PC-3 (cell line): ENCODE data around the gene DHX16. TPM values are rescaled to one million over a fixed set of nuclear protein-coding genes. Genes with fewer than 3 reads are reported as not detected.

ENCODE experiments used
- ATAC-seq: fragments of 200-7000 bp; cut with Tn5 transposase; 2 replicates; pipeline ENCODE4 v1.9.1; 2020; ENCODE audit warnings: mild to moderate bottlenecking, moderate library complexity
- BruUV-seq: library from RNA; stranded (reverse); fragments of 400-500 nt; replicated peaks from 2 replicates; lab custom pipeline; 2021; lab: Mats Ljungman, UMichigan
- CTCF ChIA-PET: fragments of 300-600 bp; sonication (Branson Sonifier 250); formaldehyde crosslinking; loops from one replicate; lab custom pipeline; 2022; ENCODE audit warnings: antibody characterized with exemption; lab: Charles Lee
- POLR2A ChIA-PET: fragments of 300-600 bp; sonication (Branson Sonifier 250); formaldehyde crosslinking; loops from one replicate; lab custom pipeline; 2022; ENCODE audit warnings: antibody characterized with exemption; ENCODE audit not compliant: unreplicated experiment; lab: Charles Lee
- DNase-seq: peaks from one replicate; pipeline ENCODE4 v3.0.0-alpha.2; 2015
- H2AFZ ChIP-seq: fragments of 300-600 bp; sonication (generic); 2 replicates; pipeline ENCODE4 v1.6.0; 2016; ENCODE audit warnings: antibody characterized with exemption, low read length
- H3F3A ChIP-seq: fragments of 300-600 bp; sonication (generic); one replicate; pipeline ENCODE4 v1.6.0; 2017; ENCODE audit warnings: antibody characterized with exemption, low read length, control low read depth, mild to moderate bottlenecking; ENCODE audit not compliant: unreplicated experiment
- H3K27ac ChIP-seq: fragments of 300-600 bp; sonication (generic); 2 replicates; pipeline ENCODE4 v1.5.1; 2016; ENCODE audit warnings: mild to moderate bottlenecking, low read length
- H3K27me3 ChIP-seq: fragments of 300-600 bp; sonication (generic); 2 replicates; pipeline ENCODE4 v1.6.1; 2016; ENCODE audit warnings: low read length, mixed read lengths
- H3K36me3 ChIP-seq: fragments of 300-600 bp; sonication (generic); 2 replicates; pipeline ENCODE4 v1.6.1; 2016; ENCODE audit warnings: low read depth, mixed run types, low read length, mixed read lengths
- H3K4me1 ChIP-seq: fragments of 300-600 bp; sonication (generic); 2 replicates; pipeline ENCODE4 v1.5.1; 2016; ENCODE audit warnings: low read length; ENCODE audit not compliant: insufficient read depth
- H3K4me2 ChIP-seq: fragments of 300-600 bp; sonication (generic); 2 replicates; pipeline ENCODE4 v1.6.0; 2016; ENCODE audit warnings: low read length
- H3K4me3 ChIP-seq: fragments of 300-600 bp; sonication (generic); 2 replicates; pipeline ENCODE4 v1.5.1; 2016; ENCODE audit warnings: mild to moderate bottlenecking, low read length, mixed read lengths
- H3K79me2 ChIP-seq: fragments of 300-600 bp; sonication (generic); 2 replicates; pipeline ENCODE4 v1.6.1; 2017; ENCODE audit warnings: low read length, mixed read lengths
- H3K9ac ChIP-seq: fragments of 300-600 bp; sonication (generic); 2 replicates; pipeline ENCODE4 v1.6.0; 2016; ENCODE audit warnings: mild to moderate bottlenecking, low read length
- H3K9me2 ChIP-seq: fragments of 300-600 bp; sonication (generic); replicated peaks from 2 replicates; pipeline ENCODE4 v1.6.1; 2016; ENCODE audit warnings: mixed run types, low read length, mixed read lengths
- H3K9me3 ChIP-seq: fragments of 300-600 bp; sonication (generic); 2 replicates; pipeline ENCODE4 v1.6.1; 2016; ENCODE audit warnings: low read length, mixed read lengths
- H4K20me1 ChIP-seq: fragments of 300-600 bp; sonication (generic); 2 replicates; pipeline ENCODE4 v1.6.1; 2016; ENCODE audit warnings: low read length, mixed read lengths
- CTCF ChIP-seq: fragments of 300-600 bp; sonication (generic); conservative IDR thresholded peaks from 2 replicates; pipeline ENCODE4 v1.5.1; 2017; ENCODE audit warnings: antibody characterized with exemption, low read depth, mild to moderate bottlenecking, low read length
- EZH2 ChIP-seq: fragments of 300-600 bp; sonication (generic); IDR thresholded peaks from one replicate; pipeline ENCODE4 v1.6.1; 2017; ENCODE audit warnings: antibody characterized with exemption, mild to moderate bottlenecking, low read length; ENCODE audit not compliant: unreplicated experiment
- EZH2phosphoT487 ChIP-seq: fragments of 300-600 bp; sonication (generic); IDR thresholded peaks from 2 replicates; pipeline ENCODE4 v1.6.1; 2018; ENCODE audit warnings: mild to moderate bottlenecking, antibody characterized with exemption, low read length, borderline replicate concordance
- intact Hi-C: fragments of 100-400 bp; cut with micrococcal nuclease; formaldehyde crosslinking; loops from 2 replicates; pipeline ENCODE4 v1.9.0; 2023
- total RNA-seq: library from RNA; depleted of rRNA; stranded (reverse); fragments of >200 nt; gene quantifications from 2 replicates; pipeline ENCODE4 v1.2.3, GENCODE V29; 2014

Gene DHX16
- total RNA-seq, 1 experiment from 2014 or later = 50.0 TPM

- Histone ChIP-seq H3K4me1 (no peaks in the 10 kb centered on the region), H3F3A (no peaks in the 10 kb centered on the region), H3K9me2 (no peaks in the 10 kb centered on the region), H3K4me3 (no peak overlapping the region), H3K79me2 (no peaks in the 10 kb centered on the region), H2AFZ (no peak overlapping the region), H3K27me3 (no peaks in the 10 kb centered on the region), H3K36me3 (peaks cover 26% of the 10 kb centered on the region), H3K4me2 (no peak overlapping the region), H3K27ac (no peak overlapping the region), H3K9me3 (no peaks in the 10 kb centered on the region), H3K9ac (no peak overlapping the region), H4K20me1 (no peaks in the 10 kb centered on the region)
- DNase-seq = no peak
- intact Hi-C loops = no loop called here
- TF ChIP-seq EZH2 (no peak), CTCF (no peak), EZH2phosphoT487 (no peak)
- ChIA-PET CTCF (no interaction called here), POLR2A (no interaction called here)
- no TSS peak for BruUV-seq
- no peak for ATAC-seq
These were observed 36.5 kb upstream of the DHX16 start for GRCh38 chr6:30709101-30709868.

- CTCF ChIA-PET = no interaction called here
- H3K4me1 ChIP-seq = no peaks in the 10 kb centered on the region
- H4K20me1 ChIP-seq = no peaks in the 10 kb centered on the region
- no peaks in the 10 kb centered on the region for H3K9me3 ChIP-seq
- H3K9ac ChIP-seq = no peak overlapping the region
- H3K4me3 ChIP-seq = no peak overlapping the region
- POLR2A ChIA-PET = no interaction called here
- no peak overlapping the region for H2AFZ ChIP-seq
- no peak overlapping the region for H3K4me2 ChIP-seq
- no TSS peak for BruUV-seq
- no peaks in the 10 kb centered on the region for H3K79me2 ChIP-seq
- H3F3A ChIP-seq = no peaks in the 10 kb centered on the region
- intact Hi-C loops = no loop called here
- DNase-seq (no peak), ATAC-seq (no peak)
- TF ChIP-seq EZH2phosphoT487 = no peak
- no peak for TF ChIP-seq EZH2
- no peak for TF ChIP-seq CTCF
- H3K27ac ChIP-seq = no peak overlapping the region
- no peaks in the 10 kb centered on the region for H3K9me2 ChIP-seq
- peaks cover 14% of the 10 kb centered on the region for H3K36me3 ChIP-seq
- no peaks in the 10 kb centered on the region for H3K27me3 ChIP-seq
These were observed 34.6 kb upstream of the DHX16 start for GRCh38 chr6:30707281-30707850.

GRCh38 chr6:30705620-30706019, 32.8 kb upstream of the DHX16 start:
- H3K36me3 ChIP-seq = peaks cover 14% of the 10 kb centered on the region
- H3K4me1 ChIP-seq = no peaks in the 10 kb centered on the region
- TF ChIP-seq EZH2phosphoT487 = no peak
- TF ChIP-seq EZH2 = no peak
- no peak for TF ChIP-seq CTCF
- no peak overlapping the region for H3K4me3 ChIP-seq
- no peak overlapping the region for H3K9ac ChIP-seq
- no peaks in the 10 kb centered on the region for H3K9me3 ChIP-seq
- no peak for DNase-seq
- POLR2A ChIA-PET = interaction anchor here (0.6 kb wide), 1 partner anchor 11 kb away, joined by 5 read pairs; the partner anchor contains the start of gene MDC1
- no TSS peak for BruUV-seq
- no peaks in the 10 kb centered on the region for H3K79me2 ChIP-seq
- intact Hi-C loops = no loop called here
- H4K20me1 ChIP-seq = no peaks in the 10 kb centered on the region
- H3F3A ChIP-seq = no peaks in the 10 kb centered on the region
- CTCF ChIA-PET = no interaction called here
- H3K27me3 ChIP-seq = no peaks in the 10 kb centered on the region
- no peak overlapping the region for H3K4me2 ChIP-seq
- H3K27ac ChIP-seq = no peak overlapping the region
- H2AFZ ChIP-seq = no peak overlapping the region
- ATAC-seq = no peak
- H3K9me2 ChIP-seq = no peaks in the 10 kb centered on the region
